H54 (cell line): Measurements from ENCODE around the gene TRIM37.
A peak's percentile ranks its signal among the peaks of the same experiment; 100 is the strongest.
"Not testable (repeated sequence)": the region's sequence is repeated elsewhere in the genome, so short reads cannot be mapped to it uniquely, and the experiment has no call there.

Experiments
- DNase-seq: peaks from one replicate; pipeline ENCODE4 v3.0.0; 2011; ENCODE audit warnings: low spot score, mixed read lengths; ENCODE audit not compliant: insufficient read length
- FAIRE-seq: peaks from 3 replicates; lab custom pipeline; 2011; peaks lifted over from hg19 to GRCh38; lab: Jason Lieb, UNC
- POLR2A ChIP-seq: IDR thresholded peaks from 2 replicates; pipeline ENCODE4 v1.6.1; 2011; ENCODE audit warnings: low read depth, mild to moderate bottlenecking, low read length

The TRIM37 gene

GRCh38 chr17:59093702-59094231 lies 12.9 kb downstream of the TRIM37 start:
- peak; percentile 90 for FAIRE-seq
- no peak for TF ChIP-seq POLR2A
- DNase-seq = peak; percentile 27

DNA sequence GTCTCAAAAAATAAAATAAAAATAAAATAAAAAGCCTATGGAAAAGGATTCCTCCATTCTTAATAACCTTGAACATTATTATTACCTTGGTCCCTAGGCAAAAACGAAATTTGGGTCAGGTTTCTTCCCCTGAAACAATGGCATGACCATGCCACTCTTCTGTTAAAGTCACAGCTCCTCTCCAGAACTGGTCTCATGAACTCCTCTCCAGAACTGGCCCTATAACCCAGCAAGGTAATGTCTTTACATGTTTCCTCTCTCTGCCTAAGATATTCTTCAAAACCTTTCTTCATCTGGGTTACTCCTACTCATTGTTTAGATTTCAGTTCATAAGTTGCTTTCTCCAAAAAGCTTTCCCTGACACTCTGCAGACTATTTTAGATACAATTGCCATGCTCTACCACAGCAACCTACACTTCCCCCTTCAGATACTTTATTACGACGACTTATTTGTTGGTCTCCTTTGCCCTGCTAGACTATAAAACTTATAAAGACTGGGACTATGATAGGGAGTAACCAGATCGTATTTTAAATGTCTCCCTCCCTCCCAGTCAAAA lies 13.5 kb downstream of the TRIM37 start:
- FAIRE-seq = no peak
- no peak for TF ChIP-seq POLR2A
- no peak for DNase-seq

DNA sequence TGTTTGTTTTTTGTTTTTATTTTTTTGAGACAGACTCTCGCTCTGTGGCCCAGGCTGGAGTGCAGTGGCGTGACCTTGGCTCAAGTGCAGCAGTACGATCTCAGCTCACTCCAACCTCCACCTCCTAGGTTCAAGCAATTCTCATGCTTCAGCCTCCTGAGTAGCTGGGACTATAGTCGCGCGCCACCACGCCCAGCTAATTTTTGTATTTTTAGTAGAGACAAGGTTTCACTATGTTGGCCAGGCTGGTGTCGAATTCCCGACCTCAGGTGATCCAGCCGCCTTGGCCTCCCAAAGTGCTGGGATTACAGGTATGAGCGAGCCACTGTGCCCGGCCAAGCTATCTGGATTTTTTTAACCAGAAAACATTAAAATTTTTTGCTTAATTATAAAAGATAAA lies 16.1 kb downstream of the TRIM37 start:
- DNase-seq, FAIRE-seq: not testable (repeated sequence)

GRCh38 chr17:59084154-59084553 lies 22.5 kb downstream of the TRIM37 start:
- no peak for TF ChIP-seq POLR2A
- FAIRE-seq (peak; percentile 90), DNase-seq (no peak)

DNA sequence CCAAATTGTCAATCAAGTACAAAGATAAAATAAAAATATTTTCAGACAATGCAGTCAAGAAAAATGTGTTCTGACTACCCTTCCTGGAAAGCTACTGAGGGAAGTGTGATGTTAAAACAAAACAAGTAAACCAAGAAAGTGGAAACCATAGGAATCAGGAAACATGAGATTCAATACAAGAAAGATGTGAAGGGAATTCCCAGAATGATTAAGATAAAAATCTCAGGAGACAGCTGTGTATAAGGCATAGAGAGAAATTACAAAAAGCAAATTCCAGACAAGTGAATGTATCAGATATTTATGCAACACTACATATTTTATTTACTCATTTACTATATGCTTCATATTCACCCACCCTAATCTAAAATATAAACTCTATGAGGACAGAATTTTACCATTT lies 32.2 kb downstream of the TRIM37 start:
- peak; percentile 76 for FAIRE-seq
- no peak for TF ChIP-seq POLR2A
- DNase-seq = no peak

DNA sequence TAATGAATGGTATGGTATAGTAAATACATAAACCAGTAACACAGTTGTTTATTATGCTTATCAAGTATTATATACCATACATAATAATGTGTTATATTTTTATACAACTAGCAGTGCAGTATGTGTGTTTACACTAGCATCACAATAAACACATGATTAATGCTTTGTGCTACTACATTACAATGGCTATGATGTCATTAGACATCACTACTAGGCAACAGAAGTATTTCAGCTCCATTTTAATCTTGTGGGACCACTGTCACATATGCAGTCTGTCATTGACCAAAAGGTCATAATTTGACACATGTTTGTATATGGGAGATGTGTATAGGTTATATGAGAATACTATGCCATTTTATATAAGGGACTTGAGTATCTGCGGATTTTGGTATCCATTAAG lies 32.7 kb downstream of the TRIM37 start:
- no peak for TF ChIP-seq POLR2A
- no peak for DNase-seq
- FAIRE-seq = peak; percentile 76

DNA sequence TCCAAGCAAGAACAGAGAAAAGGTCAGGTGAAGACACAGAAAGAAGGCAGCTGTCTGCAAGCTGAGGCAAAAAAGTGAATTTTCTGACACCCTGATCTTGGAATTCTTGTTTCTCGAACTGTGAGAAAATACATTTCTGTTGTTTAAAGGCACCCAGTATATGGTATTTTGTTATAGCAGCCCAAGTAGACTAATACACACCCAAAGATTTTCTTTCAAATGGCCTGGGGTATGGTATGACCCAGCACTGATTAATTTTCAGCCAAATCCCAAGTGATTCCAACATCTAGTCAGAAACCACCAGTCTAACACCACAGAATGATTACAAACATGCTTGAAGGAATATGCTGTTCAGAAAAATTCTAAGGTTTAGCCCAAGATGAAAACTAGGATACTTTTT lies 36.8 kb downstream of the TRIM37 start:
- FAIRE-seq = peak; percentile 69
- no peak for TF ChIP-seq POLR2A
- DNase-seq = no peak

- TF ChIP-seq POLR2A = no peak
- no peak for DNase-seq
- no peak for FAIRE-seq
Observed at GRCh38 chr17:59067756-59068155, 38.9 kb downstream of the TRIM37 start.

- no peak for TF ChIP-seq POLR2A
- no peak for DNase-seq
- FAIRE-seq = no peak
Observed at GRCh38 chr17:59067340-59067739, 39.3 kb downstream of the TRIM37 start.

DNA sequence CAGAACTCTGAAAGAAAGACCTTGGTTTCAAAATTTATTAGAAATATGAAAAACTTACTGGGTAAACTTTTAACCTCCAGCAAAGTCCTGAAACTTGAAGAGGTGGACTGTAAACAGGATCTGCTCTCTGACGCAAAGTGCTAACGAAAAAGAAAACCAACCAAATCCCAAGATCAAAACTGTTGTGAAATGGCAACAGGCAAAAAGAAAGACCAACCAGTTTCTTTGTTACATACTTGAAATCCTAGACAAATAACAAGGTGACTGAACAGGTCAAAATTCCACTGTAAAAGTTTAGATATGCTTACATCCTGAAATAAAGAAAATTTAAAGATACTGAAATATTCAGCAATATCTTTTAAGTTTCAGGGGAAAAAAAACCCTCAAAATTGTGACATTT lies 44.2 kb downstream of the TRIM37 start:
- DNase-seq = no peak

DNA sequence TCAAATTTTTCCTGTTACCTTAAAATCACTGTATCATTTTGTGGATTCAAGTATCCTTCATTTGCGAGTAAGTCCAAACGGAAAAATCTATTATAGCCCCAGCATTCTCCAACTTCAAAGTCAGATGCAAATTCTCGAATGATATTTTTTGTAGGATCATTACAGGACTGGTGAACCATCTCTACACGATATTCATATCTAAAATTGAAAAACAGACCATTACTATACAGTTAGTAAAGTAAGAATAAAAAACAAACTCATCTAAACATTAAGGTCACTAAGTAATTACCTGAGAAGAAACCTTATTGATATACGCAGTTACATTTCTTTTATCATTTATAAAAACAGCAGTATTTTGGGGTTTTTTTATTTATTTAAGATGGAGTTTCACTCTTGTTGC lies 49.8 kb downstream of the TRIM37 start:
- FAIRE-seq (no peak), DNase-seq (no peak)
- no peak for TF ChIP-seq POLR2A

More for the DNA sequence above, 44.2 kb downstream of the TRIM37 start:
- FAIRE-seq = peak; percentile 61
- no peak for TF ChIP-seq POLR2A

- no peak for TF ChIP-seq POLR2A
- FAIRE-seq = no peak
- no peak for DNase-seq
Observed at GRCh38 chr17:59049798-59050197, 56.9 kb downstream of the TRIM37 start.

DNA sequence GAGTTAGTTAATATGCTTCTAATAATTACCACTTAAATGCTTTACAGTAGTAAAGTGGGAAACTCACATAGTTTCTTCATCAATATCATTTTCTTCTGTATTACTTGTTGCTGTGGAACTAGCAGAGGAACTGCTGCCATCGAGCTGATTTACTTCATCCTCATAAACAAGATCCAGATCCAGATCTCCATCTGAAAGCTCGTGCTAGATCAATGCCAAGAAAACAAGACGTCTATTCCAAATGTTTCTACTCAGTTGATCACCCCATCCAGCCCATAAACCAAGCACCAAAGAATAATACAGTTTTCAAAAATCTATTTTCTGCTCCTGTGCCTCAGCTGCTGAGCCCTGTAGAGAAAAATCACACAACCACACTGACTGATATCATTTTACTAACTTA lies 59.1 kb downstream of the TRIM37 start:
- TF ChIP-seq POLR2A = no peak
- no peak for DNase-seq
- FAIRE-seq = no peak

DNA sequence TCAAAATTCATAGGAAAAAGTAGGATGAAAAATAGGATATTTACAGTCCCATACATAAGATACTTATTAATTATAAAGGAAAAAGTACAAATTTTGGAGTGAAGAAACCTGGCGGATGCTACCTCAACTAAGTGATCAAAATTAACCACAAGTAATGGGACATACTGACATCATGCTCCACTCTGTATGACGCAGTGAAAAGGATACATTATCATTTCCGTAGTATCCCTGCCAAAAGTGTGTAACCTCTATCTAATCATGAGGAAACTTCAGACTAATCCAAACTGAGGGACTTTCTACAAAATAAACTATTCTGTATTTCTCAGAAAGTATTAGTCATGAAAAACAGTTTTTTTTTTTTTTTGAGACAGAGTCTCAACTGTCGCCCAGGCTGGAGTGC lies 60.5 kb downstream of the TRIM37 start:
- no peak for FAIRE-seq
- TF ChIP-seq POLR2A = no peak
- no peak for DNase-seq

- DNase-seq (no peak), FAIRE-seq (no peak)
- TF ChIP-seq POLR2A = no peak
Observed at GRCh38 chr17:59038734-59039133, 67.9 kb downstream of the TRIM37 start.

- no peak for TF ChIP-seq POLR2A
- no peak for DNase-seq
- peak; percentile 11 for FAIRE-seq
Observed at GRCh38 chr17:59037960-59038359, 68.7 kb downstream of the TRIM37 start.
